Activated gamma-delta T cell treated with Interleukin-2 at 50 U/mL for 16 hours (primary cell): Measurements from ENCODE around the gene PIEZO1.
"Not testable (repeated sequence)": the region's sequence is repeated elsewhere in the genome, so short reads cannot be mapped to it uniquely, and the experiment has no call there.

Experiments used
- DNase-seq: peaks from one replicate; pipeline ENCODE4 v3.0.0-alpha.2; 2020

The PIEZO1 gene

GRCh38 chr16:88685156-88686061 is 99.6 kb downstream of the PIEZO1 start:
- DNase-seq, result peak; percentile 67

GRCh38 chr16:88684569-88685155 is 100.4 kb downstream of the PIEZO1 start:
- no peak for DNase-seq

- peak; percentile 64 for DNase-seq
These were observed 103.1 kb downstream of the PIEZO1 start for GRCh38 chr16:88681709-88682451.

GRCh38 chr16:88681084-88681680 is 103.8 kb downstream of the PIEZO1 start:
- DNase-seq, result peak; percentile 41

GRCh38 chr16:88680554-88681083 is 104.4 kb downstream of the PIEZO1 start:
- no peak for DNase-seq

GRCh38 chr16:88678224-88678979 is 106.6 kb downstream of the PIEZO1 start:
- DNase-seq, result no peak

- DNase-seq, result no peak
These were observed 107.3 kb downstream of the PIEZO1 start for GRCh38 chr16:88677721-88678120.

- DNase-seq, result no peak
These were observed 108.3 kb downstream of the PIEZO1 start for GRCh38 chr16:88676502-88677242.

- DNase-seq, result no peak
These were observed 111.2 kb downstream of the PIEZO1 start for GRCh38 chr16:88673716-88674379.

GRCh38 chr16:88672776-88673175 is 112.2 kb downstream of the PIEZO1 start:
- no peak for DNase-seq

GRCh38 chr16:88671806-88672205 is 113.2 kb downstream of the PIEZO1 start:
- DNase-seq, result no peak

- DNase-seq, result no peak
These were observed 115.0 kb downstream of the PIEZO1 start for GRCh38 chr16:88669980-88670379.

- DNase-seq, result not testable (repeated sequence)
These were observed 115.5 kb downstream of the PIEZO1 start for GRCh38 chr16:88669493-88669892.

- no peak for DNase-seq
These were observed 117.6 kb downstream of the PIEZO1 start for GRCh38 chr16:88667461-88667860.

GRCh38 chr16:88665570-88665969 is 119.5 kb downstream of the PIEZO1 start:
- no peak for DNase-seq
